Stromal cell of bone marrow (primary cell): ENCODE measurements around the gene EFL1.

Experiments used
- DNase-seq: peaks from one replicate; pipeline ENCODE4 v3.0.0-alpha.2; 2012; ENCODE audit warnings: low read depth

The EFL1 gene

GRCh38 chr15:82081914-82082762 is 180.4 kb downstream of the EFL1 start:
- peak; percentile 90 for DNase-seq

- no peak for DNase-seq
Measured at GRCh38 chr15:82080774-82081173, 181.8 kb downstream of the EFL1 start.
